Measurements from ENCODE around the gene RAD9B.
"Not testable (repeated sequence)": the region's sequence is repeated elsewhere in the genome, so short reads cannot be mapped to it uniquely, and the experiment has no call there.

Gene RAD9B

GRCh38 chr12:110501752-110502738 is at the start of gene RAD9B, which contains the start of gene VPS29:
Gene RAD9B (plus strand): TSS chr12:110502331. CDS start chr12:110502338, 7 bp downstream.
Gene VPS29 (minus strand): TSS chr12:110502111. CDS start chr12:110502051, 60 bp downstream.
- peak; percentile 99 for DNase-seq (ENCODE audit: low spot score)

DNA sequence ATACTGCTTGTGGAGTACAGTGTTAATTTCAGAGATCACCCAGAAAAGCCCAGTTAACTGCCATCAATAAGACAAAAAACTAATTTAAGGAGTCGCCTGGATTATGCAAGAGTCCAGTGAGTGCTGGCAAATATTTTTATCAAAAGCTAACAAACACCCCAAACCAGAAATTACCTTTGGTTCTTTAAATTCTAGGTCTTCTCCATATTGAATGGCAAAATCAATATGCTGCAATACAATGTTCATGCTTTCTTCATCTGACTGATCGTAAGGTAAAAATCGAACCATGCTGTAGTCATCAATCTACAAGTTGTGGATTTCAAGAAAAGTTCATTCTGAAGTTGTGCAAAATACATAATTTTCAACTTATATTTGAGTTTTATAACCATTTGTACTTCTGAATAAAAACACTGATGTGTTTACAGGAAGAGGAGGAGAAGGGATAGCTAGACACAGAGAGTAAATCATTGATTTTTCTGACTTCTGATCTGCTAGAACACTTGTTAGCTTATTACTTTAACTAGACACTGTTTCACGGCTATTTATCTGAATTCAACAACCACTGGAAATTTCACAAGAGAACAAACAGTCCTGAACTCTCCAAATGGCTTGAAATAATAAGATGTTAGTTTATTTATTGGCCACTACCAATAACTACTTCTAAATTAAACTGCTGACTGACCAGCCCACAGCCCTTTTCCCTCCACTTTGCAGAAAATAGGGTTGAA is 48.4 kb upstream of the RAD9B start:
- no peak for DNase-seq (ENCODE audit: low spot score)

DNA sequence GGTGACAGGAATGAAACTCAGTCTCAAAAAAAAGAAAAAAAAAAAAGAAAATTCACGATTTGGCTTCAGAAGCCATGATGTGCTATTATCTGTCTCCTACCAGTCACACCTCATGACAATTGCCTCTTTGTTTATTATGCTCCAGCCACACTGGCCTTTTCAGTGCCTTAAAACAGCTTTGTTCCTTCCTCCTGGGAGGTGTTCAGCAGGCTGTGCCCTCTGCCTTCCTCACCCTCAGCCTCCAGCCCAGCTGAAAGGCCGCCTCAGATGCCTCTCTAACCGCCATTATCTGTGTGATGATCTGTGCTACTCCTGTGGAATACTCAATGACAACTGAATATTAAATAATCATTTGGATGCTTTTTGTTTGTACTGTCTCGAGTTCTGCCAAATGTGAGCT is 43.4 kb upstream of the RAD9B start:
- DNase-seq (ENCODE audit: low spot score), result no peak

GRCh38 chr12:110461189-110461588 is 40.9 kb upstream of the RAD9B start:
- not testable (repeated sequence) for DNase-seq (ENCODE audit: low spot score)

DNA sequence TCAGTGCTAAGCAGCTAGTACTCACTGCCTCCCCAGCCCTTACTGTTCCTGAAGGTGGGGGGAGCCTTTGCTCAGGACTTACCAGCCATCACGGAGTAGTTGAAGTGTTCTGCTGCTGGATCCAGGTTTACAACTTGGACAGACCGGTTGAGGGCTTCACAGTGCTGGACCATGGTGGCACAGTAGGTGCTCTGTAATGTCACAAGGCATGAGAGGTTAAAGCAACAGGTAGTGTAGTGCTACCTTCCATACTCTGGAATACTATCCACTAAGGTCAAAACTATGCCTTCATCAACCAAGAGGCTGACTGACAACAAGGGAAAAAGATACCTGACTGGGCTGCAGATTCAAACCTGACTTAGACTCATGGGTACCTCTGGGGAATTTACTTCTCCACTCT is 37.1 kb upstream of the RAD9B start:
- DNase-seq (ENCODE audit: low spot score), result no peak

GRCh38 chr12:110465765-110466164 is 36.4 kb upstream of the RAD9B start:
- DNase-seq (ENCODE audit: low spot score), result not testable (repeated sequence)

- DNase-seq (ENCODE audit: low spot score), result no peak
These were observed 35.3 kb upstream of the RAD9B start for GRCh38 chr12:110466791-110467190.

- no peak for DNase-seq (ENCODE audit: low spot score)
These were observed 34.3 kb upstream of the RAD9B start for GRCh38 chr12:110467847-110468213.

- peak; percentile 99 for DNase-seq (ENCODE audit: low spot score)
These were observed 33.7 kb upstream of the RAD9B start, which contains the start of the genes FAM216A and GPN3 for GRCh38 chr12:110468214-110469048. Gene FAM216A (plus strand): TSS chr12:110468845. CDS start chr12:110468876, 31 bp downstream. Gene GPN3 (minus strand): TSS chr12:110468257. CDS start chr12:110468203, 54 bp downstream.

GRCh38 chr12:110475426-110475825 is 26.7 kb upstream of the RAD9B start:
- DNase-seq (ENCODE audit: low spot score), result no peak

DNA sequence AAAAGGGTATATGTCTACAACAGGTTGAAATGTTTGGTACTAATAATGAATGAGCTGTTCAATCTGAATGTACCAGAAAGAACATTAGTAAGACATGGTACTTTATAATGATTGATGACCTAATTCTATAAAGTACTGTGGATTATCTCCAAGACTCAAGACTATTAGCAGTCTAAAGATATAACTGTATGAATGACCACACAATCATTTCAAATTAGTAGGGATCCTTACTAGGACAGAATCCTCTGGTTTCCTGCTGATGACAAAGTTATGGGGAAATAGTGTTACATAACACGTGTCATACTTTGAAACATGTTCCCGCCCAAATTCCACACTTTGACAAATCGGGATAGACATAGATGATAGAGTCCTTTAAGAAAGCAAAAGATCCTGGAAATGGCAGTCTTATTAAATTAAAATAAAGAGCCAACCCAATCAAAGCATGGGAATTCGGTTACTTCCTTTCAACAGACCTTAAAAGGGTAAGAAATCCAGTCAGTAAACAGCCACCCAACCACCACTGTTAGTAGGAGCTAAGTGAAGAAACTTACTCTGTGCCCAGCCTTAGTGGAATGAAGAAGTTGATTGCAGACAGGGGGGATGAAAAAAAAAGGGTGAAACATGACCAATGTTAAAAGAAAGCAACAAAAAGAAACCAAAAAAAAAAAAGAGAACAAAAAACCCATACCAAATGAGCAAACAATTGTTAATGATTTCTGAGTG is 3.0 kb upstream of the RAD9B start:
- DNase-seq (ENCODE audit: low spot score), result peak; percentile 41

DNA sequence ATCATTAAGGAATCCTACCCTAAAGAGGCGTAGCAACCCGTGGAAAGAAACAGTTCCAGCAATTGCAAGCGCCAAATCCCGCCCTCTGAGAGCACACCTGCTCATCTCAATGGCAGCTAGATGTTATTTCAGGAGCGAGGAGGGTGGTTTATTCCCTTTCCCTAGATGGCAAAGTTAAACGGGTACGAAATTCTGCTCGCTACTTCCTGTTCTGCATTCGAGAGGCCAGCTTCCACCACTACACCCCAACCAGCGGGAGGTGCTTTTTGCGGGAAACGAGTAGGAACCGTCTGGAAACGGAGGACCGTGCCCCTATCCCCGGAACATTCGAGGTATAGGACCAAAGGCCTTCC is 756 bp upstream of the RAD9B start:
- peak; percentile 78 for DNase-seq (ENCODE audit: low spot score)

DNA sequence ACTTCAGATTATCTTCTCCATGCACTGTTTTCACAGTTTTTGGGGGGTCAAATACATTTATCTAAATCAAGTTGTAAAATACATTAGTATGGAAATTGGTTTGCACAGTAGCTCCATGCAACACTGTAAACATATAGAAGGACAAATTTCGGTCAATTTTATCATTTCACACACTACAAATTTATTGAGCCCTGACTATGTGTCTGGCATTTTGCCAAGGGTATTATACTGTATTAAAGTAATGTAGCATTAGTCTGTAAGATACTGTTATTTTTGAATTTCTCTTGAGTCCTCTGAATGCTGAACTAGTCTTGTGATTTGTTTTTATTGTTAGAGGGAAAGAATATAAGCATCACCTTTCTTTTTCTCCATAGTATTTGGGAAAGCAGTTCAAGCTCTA is 1.3 kb downstream of the RAD9B start:
- no peak for DNase-seq (ENCODE audit: low spot score)

GRCh38 chr12:110505332-110505731 is 3.2 kb downstream of the RAD9B start:
- no peak for DNase-seq (ENCODE audit: low spot score)

GRCh38 chr12:110508071-110508586 is 6.0 kb downstream of the RAD9B start:
- DNase-seq (ENCODE audit: low spot score), result no peak

- DNase-seq (ENCODE audit: low spot score), result no peak
These were observed 11.7 kb downstream of the RAD9B start for GRCh38 chr12:110513842-110514241.

DNA sequence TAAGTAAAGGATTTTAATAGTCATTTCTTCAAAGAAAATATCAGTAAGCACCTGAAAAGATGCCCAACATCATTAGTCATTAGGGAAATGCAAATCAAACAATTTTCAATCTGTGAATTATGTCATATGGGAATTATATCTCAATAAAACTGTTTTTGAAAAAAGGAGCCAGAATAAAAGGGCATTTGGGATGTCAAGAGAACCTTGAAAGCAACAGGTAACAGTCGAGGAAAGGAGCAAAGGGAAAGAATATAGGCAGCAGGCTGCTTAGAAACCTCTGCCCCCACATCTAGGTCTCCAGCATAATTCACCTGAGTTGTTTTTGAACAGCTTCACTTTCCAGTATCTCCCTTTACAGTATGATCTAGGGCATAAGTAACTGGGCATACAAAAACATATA is 12.2 kb downstream of the RAD9B start:
- no peak for DNase-seq (ENCODE audit: low spot score)

DNA sequence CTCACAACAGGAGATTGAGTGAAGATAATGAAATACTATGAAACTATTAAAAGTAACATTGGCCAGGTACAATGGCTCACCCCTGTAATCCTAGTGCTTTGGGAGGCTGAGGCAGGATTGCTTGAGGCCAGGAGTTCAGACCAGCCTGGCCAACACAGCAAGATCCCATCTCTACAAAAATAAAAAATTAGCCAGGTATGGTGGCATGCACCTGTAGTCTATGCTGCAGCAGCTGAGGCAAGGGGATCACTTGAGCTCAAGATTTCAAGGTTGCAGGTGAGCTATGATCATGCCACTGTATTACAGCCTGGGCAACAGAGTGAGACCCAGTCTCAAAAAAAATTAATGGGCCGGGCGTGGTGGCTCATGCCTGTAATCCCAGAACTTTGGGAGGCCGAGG is 14.9 kb downstream of the RAD9B start:
- no peak for DNase-seq (ENCODE audit: low spot score)

DNA sequence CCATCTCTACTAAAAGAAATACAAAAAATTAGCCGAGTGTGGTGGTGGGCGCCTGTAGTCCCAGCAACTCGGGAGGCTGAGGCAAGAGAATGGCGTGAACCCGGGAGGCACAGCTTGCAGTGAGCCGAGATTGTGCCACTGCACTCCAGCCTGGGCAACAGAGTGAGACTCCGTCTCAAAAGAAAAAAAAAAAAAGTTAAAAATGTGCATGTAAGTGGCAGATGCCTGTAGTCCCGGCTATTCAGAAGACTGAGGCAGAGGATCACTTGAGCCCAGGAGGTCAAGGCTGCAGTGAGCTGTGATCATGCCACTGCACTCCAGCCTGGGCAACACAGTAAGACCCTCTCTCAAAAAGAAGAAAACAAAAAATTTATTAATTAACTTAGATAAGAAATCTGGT is 15.9 kb downstream of the RAD9B start:
- not testable (repeated sequence) for DNase-seq (ENCODE audit: low spot score)

DNA sequence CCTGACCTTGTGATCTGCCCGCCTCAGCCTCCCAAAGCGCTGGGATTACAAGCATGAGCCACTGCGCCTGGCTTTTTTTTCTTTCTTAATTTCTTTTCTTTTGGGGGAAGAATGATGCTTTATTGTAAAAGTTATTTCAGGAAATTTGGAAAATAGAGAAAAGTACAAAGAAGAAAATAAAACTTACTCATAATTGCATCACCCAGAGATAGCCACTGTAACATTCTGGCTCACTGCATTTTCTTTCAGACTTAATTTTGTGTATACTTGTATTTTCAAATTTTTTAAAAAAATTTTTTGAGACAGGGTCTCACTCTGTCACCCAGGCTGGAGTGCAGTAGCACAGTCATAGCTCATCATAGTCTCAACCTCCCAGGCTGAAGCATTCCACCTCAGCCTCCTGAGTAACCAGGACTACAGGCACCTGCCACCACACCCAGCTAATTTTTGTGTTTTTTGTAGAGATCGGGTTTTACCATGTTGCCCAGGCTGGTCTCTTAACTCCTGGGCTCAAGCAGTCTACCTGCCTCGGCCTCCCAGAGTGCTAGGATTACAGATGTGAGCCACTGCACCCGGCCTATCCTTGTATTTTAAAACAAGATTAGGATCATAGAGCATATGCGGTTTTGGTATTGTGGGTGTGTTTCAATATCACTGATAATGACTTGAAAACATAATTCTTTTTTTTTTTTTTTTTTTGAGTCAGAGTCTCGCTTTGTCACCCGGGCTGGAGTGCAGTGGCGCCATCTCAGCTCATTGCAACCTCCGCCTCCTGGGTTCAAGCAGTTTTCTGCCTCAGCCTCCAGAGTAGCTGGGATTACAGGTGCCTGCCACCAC is 19.0 kb downstream of the RAD9B start:
- not testable (repeated sequence) for DNase-seq (ENCODE audit: low spot score)
